Breast epithelium (tissue), 4 donors: ENCODE results near the gene URB1. TPM values are rescaled to one million over a fixed set of nuclear protein-coding genes. Genes with fewer than 3 reads are reported as not detected.
A peak's percentile ranks its signal among the peaks of the same experiment; 100 is the strongest.

Experiments
- DNase-seq, 2 donors: peaks; one replicate each; pipeline ENCODE4 v3.0.0-alpha.2; 2019; ENCODE audit warnings: low spot score in 2 of 2
- H3K27ac ChIP-seq, 2 donors: fragments of 200-600 bp; sonication (generic) in 1 of 2; one replicate each; pipeline ENCODE4 v1.5.1; 2016 to 2019; ENCODE audit warnings: mild to moderate bottlenecking in 1 of 2
- H3K27me3 ChIP-seq, 2 donors: fragments of 200-600 bp; sonication (generic) in 1 of 2; one replicate each; pipeline versions ENCODE4 v1.5.1 to v1.6.0; 2017 to 2019; ENCODE audit warnings: control low read depth in 1 of 2, mild to moderate bottlenecking in 1 of 2
- H3K36me3 ChIP-seq: fragments of 200-600 bp; one replicate; pipeline ENCODE4 v1.5.1; 2019
- H3K4me1 ChIP-seq, 2 donors: fragments of 200-600 bp; sonication (generic); one replicate each; pipeline ENCODE4 v1.5.1; 2016 to 2019; ENCODE audit warnings: control low read depth in 1 of 2
- H3K4me3 ChIP-seq, 3 donors: fragments of 200-600 bp; sonication (generic); 1 replicate in 2 of 3; 2 replicates in 1 of 3; pipeline ENCODE4 v1.5.1; 2016 to 2019; ENCODE audit warnings: mild to moderate bottlenecking in 3 of 3, moderate library complexity in 2 of 3
- H3K9me3 ChIP-seq, 2 donors: fragments of 200-600 bp; sonication (generic) in 1 of 2; one replicate each; pipeline ENCODE4 v1.5.1; 2016 to 2019; ENCODE audit warnings: control low read depth in 1 of 2
- CTCF ChIP-seq, 3 donors: fragments of 450-650 bp; IDR thresholded peaks; one replicate each; pipeline ENCODE4 v1.5.1; 2016 to 2017; ENCODE audit warnings: antibody characterized with exemption in 3 of 3, mild to moderate bottlenecking in 3 of 3, moderate library complexity in 3 of 3
- POLR2A ChIP-seq: fragments of 450-650 bp; IDR thresholded peaks from one replicate; pipeline ENCODE4 v1.6.1; 2016; ENCODE audit warnings: antibody characterized with exemption, mild to moderate bottlenecking, moderate library complexity
- POLR2AphosphoS5 ChIP-seq, 3 donors: sonication (generic); formaldehyde crosslinking; IDR thresholded peaks; one replicate each; pipeline ENCODE4 v1.6.1; 2017; ENCODE audit warnings: antibody characterized with exemption in 3 of 3
- intact Hi-C: fragments of 100-400 bp; cut with DNase I; formaldehyde crosslinking; loops from one replicate; pipeline ENCODE4 v1.15.1; 2023; ENCODE audit warnings: low total_unique reads
- total RNA-seq, 3 donors: library from RNA; depleted of rRNA; stranded (reverse); fragments of >200 nt; gene quantifications; one replicate each; pipeline ENCODE4 v1.1.0, GENCODE V29; 2016

The URB1 gene
- total RNA-seq, 3 donors from 2014 or later = 12.8 to 22.2 (median 20.6) TPM

DNA sequence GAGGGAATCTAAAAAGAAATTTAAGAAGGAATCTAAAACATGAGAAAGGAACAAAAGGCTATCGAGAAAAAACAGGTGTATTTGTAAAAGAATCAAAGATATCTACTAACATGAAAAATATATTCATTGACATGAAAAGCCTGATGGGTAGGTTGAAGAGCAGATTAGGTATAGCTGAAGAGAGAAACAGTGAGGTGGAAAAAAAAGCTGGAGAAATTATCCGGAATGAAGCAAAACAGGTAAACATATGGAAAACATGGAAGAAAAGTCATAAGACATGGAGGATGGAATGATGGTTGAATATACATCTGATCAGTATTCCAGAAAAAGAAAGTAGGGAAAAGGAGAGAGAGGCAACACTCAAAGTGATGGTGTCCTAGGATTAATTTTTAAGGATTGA is 29.3 kb upstream of the URB1 start:
- Histone ChIP-seq H3K27ac (no peak overlapping the region), H3K27me3 (no peaks in the 10 kb centered on the region), H3K4me3 (no peak overlapping the region), H3K4me1 (peaks cover 0 to 9% of the 10 kb centered on the region in 2 donors), H3K36me3 (no peaks in the 10 kb centered on the region), H3K9me3 (peaks cover 0 to 8% of the 10 kb centered on the region in 2 donors)
- intact Hi-C loops = no loop called here
- DNase-seq = no peak
- TF ChIP-seq POLR2AphosphoS5 (IDR thresholded peaks at IDR 0.05) (no peak), CTCF (IDR thresholded peaks at IDR 0.05) (no peak), POLR2A (no peak)

- Histone ChIP-seq H3K27me3 (no peaks in the 10 kb centered on the region), H3K36me3 (no peaks in the 10 kb centered on the region), H3K4me3 (no peak overlapping the region), H3K9me3 (peaks cover 0 to 8% of the 10 kb centered on the region in 2 donors), H3K4me1 (peaks cover 0 to 19% of the 10 kb centered on the region in 2 donors), H3K27ac (no peak overlapping the region)
- TF ChIP-seq CTCF (IDR thresholded peaks at IDR 0.05) (no peak), POLR2AphosphoS5 (IDR thresholded peaks at IDR 0.05) (no peak), POLR2A (no peak)
- intact Hi-C loops = no loop called here
- DNase-seq = no peak
These were observed 25.3 kb upstream of the URB1 start for GRCh38 chr21:32418146-32418545.

DNA sequence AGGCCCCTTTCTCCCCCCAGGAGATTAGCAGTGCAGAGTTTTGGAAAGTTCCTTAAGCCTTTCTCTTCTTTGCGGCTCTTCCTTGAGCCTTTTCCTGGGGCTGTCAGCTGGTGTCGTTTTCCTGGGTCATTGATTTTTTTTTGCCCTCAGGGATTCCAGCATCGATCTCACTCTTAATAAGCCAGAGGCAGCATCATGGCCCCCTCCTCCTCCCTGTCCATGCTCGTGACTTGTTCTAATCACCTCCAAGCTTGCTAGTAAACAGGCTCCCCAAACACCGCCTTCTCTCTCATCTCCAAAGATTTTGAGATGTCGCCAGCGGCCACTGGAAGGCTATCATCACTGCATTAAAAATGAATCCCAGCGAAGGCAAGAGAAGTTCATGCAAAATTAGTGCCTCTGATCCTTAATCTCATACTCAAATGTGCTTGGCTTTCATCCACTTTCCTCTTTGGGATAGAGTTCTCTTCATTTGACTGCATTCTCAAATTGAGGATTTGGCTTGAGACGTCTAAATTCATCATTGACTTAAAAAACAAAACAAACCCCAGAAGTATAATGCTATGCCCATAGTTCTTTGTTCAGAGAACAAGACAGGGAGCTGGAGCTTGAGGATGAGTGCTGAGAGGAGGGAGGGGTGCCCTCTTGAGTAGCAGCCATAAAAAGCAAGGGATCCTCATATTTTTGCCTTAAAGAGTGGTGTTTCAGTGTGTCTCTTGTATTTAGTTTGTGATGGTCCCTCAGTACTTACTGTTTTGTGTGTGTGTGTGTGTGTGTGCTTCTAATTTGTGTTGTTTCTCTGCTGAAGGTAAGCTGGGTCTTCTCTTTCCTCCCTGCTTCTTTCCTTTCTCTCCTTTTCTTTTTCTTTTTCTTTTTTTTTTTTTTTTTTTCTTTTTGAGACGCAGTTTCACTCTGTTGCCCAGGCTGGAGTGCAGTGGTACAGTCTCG is 22.9 kb upstream of the URB1 start:
- no peaks in the 10 kb centered on the region for H3K27me3 ChIP-seq
- H3K9me3 ChIP-seq = no peaks in the 10 kb centered on the region
- H3K36me3 ChIP-seq = no peaks in the 10 kb centered on the region
- peak overlapping the region in 2 of 3 donors; percentile 82 to 94 for H3K4me3 ChIP-seq
- H3K4me1 ChIP-seq = peaks cover 4 to 25% of the 10 kb centered on the region in 2 donors
- intact Hi-C loops = no loop called here
- DNase-seq = no peak
- TF ChIP-seq CTCF (IDR thresholded peaks at IDR 0.05) (no peak), POLR2A (no peak), POLR2AphosphoS5 (IDR thresholded peaks at IDR 0.05) (peak in 1 of 3 donors; percentile 18)
- H3K27ac ChIP-seq = peak overlapping the region; percentile 99

- Histone ChIP-seq H3K4me1 (peaks cover 6 to 25% of the 10 kb centered on the region in 2 donors), H3K36me3 (no peaks in the 10 kb centered on the region), H3K9me3 (no peaks in the 10 kb centered on the region), H3K27ac (peak overlapping the region; percentile 99), H3K27me3 (no peaks in the 10 kb centered on the region), H3K4me3 (peak overlapping the region; percentile 71 to 94 (median 82))
- intact Hi-C loops = no loop called here
- DNase-seq = no peak
- TF ChIP-seq CTCF (IDR thresholded peaks at IDR 0.05) (peak in 1 of 3 donors; percentile 17), POLR2A (no peak)
These were observed 22.0 kb upstream of the URB1 start for GRCh38 chr21:32414579-32415358.
